ENCODE measurements around the gene CCDC63. TPM values are rescaled to one million over a fixed set of nuclear protein-coding genes. Genes with fewer than 3 reads are reported as not detected.

Gene CCDC63
- total and polyA plus RNA-seq, 2 of the 13 experiments (the other 11 are each of a cell fraction or from before 2014, with no cell fraction given), result not detected

- Histone ChIP-seq H3K4me1 (ENCODE audit: insufficient read depth, low read length) (no peaks in the 10 kb centered on the region), H3K27ac (ENCODE audit: extremely low read length, insufficient read depth, low read length) (no peak within 1 kb of the TSS), H3K9ac (ENCODE audit: insufficient read depth, low read depth, low read length) (no peak within 1 kb of the TSS), H3K9me3 (ENCODE audit: low read length) (no peaks in the 10 kb centered on the region), H3K36me3 (replicated peaks in 1 of 2; ENCODE audit: control insufficient read depth in 1 of 2, insufficient read depth in 2 of 2, low read length in 2 of 2) (no peaks in the 10 kb centered on the region), H3K79me2 (ENCODE audit: insufficient read depth, low read length) (no peaks in the 10 kb centered on the region), H2AFZ (ENCODE audit: low read length) (no peak within 1 kb of the TSS), H3K4me2 (ENCODE audit: low read depth, low read length) (no peak within 1 kb of the TSS), H3K4me3 (replicated peaks in 1 of 3; ENCODE audit: insufficient read depth in 1 of 3, low read depth in 2 of 3, low read length in 3 of 3) (no peak within 1 kb of the TSS), H3K27me3 (ENCODE audit: control insufficient read depth in 1 of 2, insufficient read depth in 2 of 2, low read length in 2 of 2) (peaks cover 1 to 54% of the 10 kb centered on the region in 2 experiments; a peak in 4 of 5 replicates), H4K20me1 (ENCODE audit: insufficient read depth, low read length) (no peaks in the 10 kb centered on the region)
- ATAC-seq (no peak), DNase-seq (ENCODE audit: low spot score) (no peak), FAIRE-seq (no peak)
- ChIA-PET POLR2A (no interaction called here), CTCF (ENCODE audit: low intra/inter-chr PET ratio, low total read pairs) (no interaction called here)
- 57% methylated on average over 22 of the region's 22 CpGs for WGBS (ENCODE audit: low lambda C conversion rate)
- BruUV-seq (replicated peaks), result no TSS peak
- in situ Hi-C loops (cut with HindIII; ENCODE audit: extremely low pct_ligation_motif_present, low pct_unique_long_range_greater_than_20kb) (no loop called here), intact Hi-C loops (cut with micrococcal nuclease; ENCODE audit: unreplicated experiment) (no loop called here)
- TF ChIP-seq GMEB1 (CRISPR knock-in tag; IDR thresholded peaks at IDR 0.05; ENCODE audit: borderline replicate concordance), result no peak
- TF ChIP-seq SRSF4 (IDR thresholded peaks at IDR 0.05; ENCODE audit: low read depth, low read length, poor library complexity, severe bottlenecking), result no peak
- no peak for TF ChIP-seq HMGXB4 (CRISPR knock-in tag; IDR thresholded peaks at IDR 0.05; ENCODE audit: borderline replicate concordance in 1 of 2, low read depth in 1 of 2)
- TF ChIP-seq ZNF256 (CRISPR knock-in tag; conservative IDR thresholded peaks at IDR 0.05), result no peak
- TF ChIP-seq UBTF (CRISPR knock-in tag; IDR thresholded peaks at IDR 0.05), result no peak
- no peak for TF ChIP-seq ZNF280D (CRISPR knock-in tag; IDR thresholded peaks at IDR 0.05)
- no peak for TF ChIP-seq LCORL (IDR thresholded peaks at IDR 0.05)
- TF ChIP-seq LCORL (CRISPR knock-in tag; IDR thresholded peaks at IDR 0.05), result no peak
- TF ChIP-seq SOX5 (CRISPR knock-in tag; IDR thresholded peaks at IDR 0.05; ENCODE audit: borderline replicate concordance), result no peak
- TF ChIP-seq ZNF619 (CRISPR knock-in tag; IDR thresholded peaks at IDR 0.05), result no peak
- TF ChIP-seq MYNN (CRISPR knock-in tag; IDR thresholded peaks at IDR 0.05; ENCODE audit: low read depth), result no peak
- no peak for TF ChIP-seq ZNF713 (CRISPR knock-in tag; IDR thresholded peaks at IDR 0.05)
- TF ChIP-seq SAFB2 (CRISPR knock-in tag; IDR thresholded peaks at IDR 0.05; ENCODE audit: borderline replicate concordance, low read depth), result no peak
- no peak for TF ChIP-seq ZNF367 (CRISPR knock-in tag; IDR thresholded peaks at IDR 0.05; ENCODE audit: borderline replicate concordance)
These were observed 73.6 kb downstream of the CCDC63 start, which contains the start of gene MYL2 for GRCh38 chr12:110920324-110920910. TSS of gene MYL2 (minus strand) at chr12:110920579. CDS start at chr12:110920529, 50 bp downstream.

All from HepG2 (cell line).